ENCODE measurements around the gene SOBP. TPM values are rescaled to one million over a fixed set of nuclear protein-coding genes. Genes with fewer than 3 reads are reported as not detected.

Gene SOBP
- total RNA-seq, 1 experiment from 2014 or later = 1.7 TPM

DNA sequence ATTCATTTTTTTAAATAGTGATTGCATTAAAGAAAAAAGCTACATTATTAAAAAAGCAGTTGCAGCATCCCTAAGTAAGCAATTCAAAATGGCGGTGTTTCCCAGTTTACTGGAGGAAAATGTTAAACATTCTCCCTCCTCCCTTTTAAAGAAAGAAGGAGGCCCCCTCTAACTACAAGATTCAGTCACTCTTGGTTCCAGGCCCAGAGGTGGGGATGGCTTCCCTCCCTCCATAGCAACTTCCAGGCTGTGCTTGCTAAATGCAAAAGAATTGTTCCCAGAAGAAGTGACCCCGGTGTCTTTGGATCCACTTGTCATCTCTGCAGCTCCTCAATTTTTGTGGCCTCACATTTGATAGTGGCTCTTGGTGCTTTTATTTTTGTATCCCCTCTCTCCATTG lies 165.9 kb downstream of the SOBP start:
- intact Hi-C loops (cut with micrococcal nuclease; ENCODE audit: unreplicated experiment) = loop anchor here (5.0 kb wide), 1 partner anchor 199 kb away; the partner anchor contains the start of gene PDSS2
- CTCF ChIA-PET = interaction anchor here (0.9 kb wide), 1 partner anchor 197 kb away, joined by 3 read pairs; the partner anchor contains the start of gene PDSS2
- TF ChIP-seq, protein P1, sequence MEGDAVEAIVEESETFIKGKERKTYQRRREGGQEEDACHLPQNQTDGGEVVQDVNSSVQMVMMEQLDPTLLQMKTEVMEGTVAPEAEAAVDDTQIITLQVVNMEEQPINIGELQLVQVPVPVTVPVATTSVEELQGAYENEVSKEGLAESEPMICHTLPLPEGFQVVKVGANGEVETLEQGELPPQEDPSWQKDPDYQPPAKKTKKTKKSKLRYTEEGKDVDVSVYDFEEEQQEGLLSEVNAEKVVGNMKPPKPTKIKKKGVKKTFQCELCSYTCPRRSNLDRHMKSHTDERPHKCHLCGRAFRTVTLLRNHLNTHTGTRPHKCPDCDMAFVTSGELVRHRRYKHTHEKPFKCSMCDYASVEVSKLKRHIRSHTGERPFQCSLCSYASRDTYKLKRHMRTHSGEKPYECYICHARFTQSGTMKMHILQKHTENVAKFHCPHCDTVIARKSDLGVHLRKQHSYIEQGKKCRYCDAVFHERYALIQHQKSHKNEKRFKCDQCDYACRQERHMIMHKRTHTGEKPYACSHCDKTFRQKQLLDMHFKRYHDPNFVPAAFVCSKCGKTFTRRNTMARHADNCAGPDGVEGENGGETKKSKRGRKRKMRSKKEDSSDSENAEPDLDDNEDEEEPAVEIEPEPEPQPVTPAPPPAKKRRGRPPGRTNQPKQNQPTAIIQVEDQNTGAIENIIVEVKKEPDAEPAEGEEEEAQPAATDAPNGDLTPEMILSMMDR (IDR thresholded peaks at IDR 0.05; ENCODE audit: unreplicated experiment) = no peak
- Mint-ChIP-seq H3K9me3 (ENCODE audit: low read depth, unreplicated experiment) (peaks cover 2% of the 10 kb centered on the region), H3K4me3 (ENCODE audit: low read depth, unreplicated experiment) (no peak overlapping the region), H3K36me3 (ENCODE audit: insufficient read depth, unreplicated experiment) (peaks cover 4% of the 10 kb centered on the region), H3K27me3 (ENCODE audit: unreplicated experiment) (no peaks in the 10 kb centered on the region), H3K4me1 (ENCODE audit: low read depth, unreplicated experiment) (peaks cover 36% of the 10 kb centered on the region), H3K27ac (ENCODE audit: unreplicated experiment) (no peak overlapping the region)
- DNase-seq = no peak
- no TSS peak for BruUV-seq (replicated peaks)

DNA sequence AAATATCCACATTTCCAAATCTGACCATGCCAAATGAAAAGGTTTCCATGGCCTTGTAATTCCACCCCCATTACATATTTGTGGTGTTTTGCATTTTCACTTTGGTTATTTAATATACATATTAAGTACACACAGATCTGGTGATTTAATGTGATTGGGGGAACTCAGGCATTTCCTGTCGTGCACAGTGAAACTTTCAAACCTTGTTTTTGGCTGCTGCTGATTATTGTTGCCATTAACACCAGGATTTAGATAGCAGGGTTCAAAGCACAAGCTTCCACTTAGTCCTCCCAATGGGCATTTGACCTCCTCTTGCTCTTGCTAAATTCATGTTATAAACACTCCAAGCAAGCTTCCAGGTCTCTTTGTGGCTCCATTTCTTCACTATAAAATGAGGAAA lies 166.5 kb downstream of the SOBP start:
- no peak for DNase-seq
- Mint-ChIP-seq H3K27ac (ENCODE audit: unreplicated experiment) (no peak overlapping the region), H3K27me3 (ENCODE audit: unreplicated experiment) (no peaks in the 10 kb centered on the region), H3K4me3 (ENCODE audit: low read depth, unreplicated experiment) (no peak overlapping the region), H3K9me3 (ENCODE audit: low read depth, unreplicated experiment) (peaks cover 2% of the 10 kb centered on the region), H3K4me1 (ENCODE audit: low read depth, unreplicated experiment) (peaks cover 42% of the 10 kb centered on the region), H3K36me3 (ENCODE audit: insufficient read depth, unreplicated experiment) (peaks cover 6% of the 10 kb centered on the region)
- BruUV-seq (replicated peaks) = no TSS peak
- CTCF ChIA-PET = no interaction called here
- intact Hi-C loops (cut with micrococcal nuclease; ENCODE audit: unreplicated experiment) = loop anchor here (5.0 kb wide), 1 partner anchor 199 kb away; the partner anchor contains the start of gene PDSS2
- TF ChIP-seq, protein P1 (IDR thresholded peaks at IDR 0.05; ENCODE audit: unreplicated experiment) = no peak

DNA sequence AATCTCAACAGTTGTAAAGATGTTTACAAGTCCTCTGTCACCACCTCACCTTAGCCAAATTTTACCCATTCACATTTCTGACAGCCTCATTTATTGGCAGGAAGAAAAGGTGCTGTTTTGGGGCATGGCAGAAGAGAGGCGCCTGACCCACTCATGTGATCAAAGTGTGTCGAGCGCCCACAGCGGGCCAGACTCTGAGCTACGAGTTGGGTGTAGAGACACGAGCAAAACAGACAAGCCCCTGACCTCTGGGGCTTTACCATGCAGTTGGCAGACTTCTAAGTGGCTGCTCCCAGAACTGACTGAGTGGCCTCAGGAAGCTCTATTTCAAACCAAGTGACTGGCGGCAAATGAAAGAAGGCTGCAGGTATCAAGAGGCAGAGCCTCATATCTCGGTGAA lies 167.0 kb downstream of the SOBP start:
- no peak overlapping the region for H3K4me3 Mint-ChIP-seq (ENCODE audit: low read depth, unreplicated experiment)
- TF ChIP-seq, protein P1 (IDR thresholded peaks at IDR 0.05; ENCODE audit: unreplicated experiment) = no peak
- no peak for DNase-seq
- no peak overlapping the region for H3K27ac Mint-ChIP-seq (ENCODE audit: unreplicated experiment)
- CTCF ChIA-PET = no interaction called here
- no peaks in the 10 kb centered on the region for H3K27me3 Mint-ChIP-seq (ENCODE audit: unreplicated experiment)
- H3K36me3 Mint-ChIP-seq (ENCODE audit: insufficient read depth, unreplicated experiment) = peaks cover 6% of the 10 kb centered on the region
- BruUV-seq (replicated peaks) = no TSS peak
- H3K9me3 Mint-ChIP-seq (ENCODE audit: low read depth, unreplicated experiment) = peaks cover 2% of the 10 kb centered on the region
- peaks cover 46% of the 10 kb centered on the region for H3K4me1 Mint-ChIP-seq (ENCODE audit: low read depth, unreplicated experiment)
- intact Hi-C loops (cut with micrococcal nuclease; ENCODE audit: unreplicated experiment) = loop anchor here (5.0 kb wide), 1 partner anchor 200 kb away; the partner anchor contains the start of gene PDSS2

DNA sequence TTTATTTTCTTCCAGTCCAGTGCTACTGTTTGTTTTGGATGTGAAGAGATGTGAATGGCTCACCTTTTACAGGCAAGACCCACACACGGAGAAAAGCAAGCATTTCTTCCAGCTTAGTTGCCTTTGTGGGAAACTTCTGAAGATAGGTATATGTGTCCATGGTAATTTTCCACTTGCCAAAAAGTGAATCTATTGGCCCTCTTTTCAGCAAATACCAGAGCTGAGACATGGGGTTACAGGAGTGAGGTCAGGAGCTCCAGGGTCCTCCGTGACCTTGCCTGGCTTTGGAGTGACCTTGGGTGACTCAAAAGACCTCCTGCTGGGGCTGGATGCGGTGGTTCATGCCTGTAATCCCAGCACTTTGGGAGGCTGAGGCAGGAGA lies 167.4 kb downstream of the SOBP start:
- Mint-ChIP-seq H3K4me3 (ENCODE audit: low read depth, unreplicated experiment) (no peak overlapping the region), H3K27me3 (ENCODE audit: unreplicated experiment) (no peaks in the 10 kb centered on the region), H3K27ac (ENCODE audit: unreplicated experiment) (no peak overlapping the region), H3K4me1 (ENCODE audit: low read depth, unreplicated experiment) (peaks cover 51% of the 10 kb centered on the region), H3K9me3 (ENCODE audit: low read depth, unreplicated experiment) (peaks cover 2% of the 10 kb centered on the region), H3K36me3 (ENCODE audit: insufficient read depth, unreplicated experiment) (peaks cover 6% of the 10 kb centered on the region)
- no TSS peak for BruUV-seq (replicated peaks)
- intact Hi-C loops (cut with micrococcal nuclease; ENCODE audit: unreplicated experiment) = loop anchor here (5.0 kb wide), 1 partner anchor 200 kb away; the partner anchor contains the start of gene PDSS2
- no peak for DNase-seq
- TF ChIP-seq, protein P1 (IDR thresholded peaks at IDR 0.05; ENCODE audit: unreplicated experiment) = no peak
- CTCF ChIA-PET = interaction anchor here (0.6 kb wide), 1 partner anchor 174 kb away, joined by 3 read pairs; no protein-coding TSS in a partner anchor

All from Calu3 (cell line).